BE2C (cell line): ENCODE data around the gene HRH4.

Experiments used
- DNase-seq: peaks from one replicate; pipeline ENCODE4 v3.0.0-alpha.2; 2020
- H3K27me3 ChIP-seq: fragments of 250-450 bp; sonication (Bioruptor Pico); 2 replicates; pipeline ENCODE4 v1.5.1; 2020; ENCODE audit warnings: mild to moderate bottlenecking
- H3K36me3 ChIP-seq: fragments of 250-450 bp; sonication (Bioruptor Pico); 2 replicates; pipeline ENCODE4 v1.5.1; 2020; ENCODE audit warnings: mild to moderate bottlenecking
- H3K4me1 ChIP-seq: fragments of 250-450 bp; sonication (Bioruptor Pico); 2 replicates; pipeline ENCODE4 v1.5.1; 2020
- H3K4me3 ChIP-seq: 2 replicates; pipeline ENCODE4 v1.5.1; 2011; ENCODE audit warnings: low read depth, low read length
- H3K9me3 ChIP-seq: fragments of 250-450 bp; sonication (Bioruptor Pico); 2 replicates; pipeline ENCODE4 v1.5.1; 2020
- CTCF ChIP-seq: IDR thresholded peaks from 2 replicates; pipeline ENCODE4 v1.5.1; 2012; ENCODE audit warnings: mild to moderate bottlenecking, low read depth, low read length

HRH4 gene

GRCh38 chr18:24470805-24471204, 10.4 kb downstream of the HRH4 start:
- Histone ChIP-seq H3K36me3 (no peaks in the 10 kb centered on the region), H3K9me3 (no peaks in the 10 kb centered on the region), H3K27me3 (no peaks in the 10 kb centered on the region), H3K4me1 (no peaks in the 10 kb centered on the region), H3K4me3 (no peak overlapping the region)
- TF ChIP-seq CTCF, result no peak
- no peak for DNase-seq

- H3K27me3 ChIP-seq, result no peaks in the 10 kb centered on the region
- no peak for TF ChIP-seq CTCF
- no peaks in the 10 kb centered on the region for H3K36me3 ChIP-seq
- H3K9me3 ChIP-seq, result no peaks in the 10 kb centered on the region
- DNase-seq, result no peak
- H3K4me3 ChIP-seq, result no peak overlapping the region
- no peaks in the 10 kb centered on the region for H3K4me1 ChIP-seq
Observed at GRCh38 chr18:24472591-24472990, 12.2 kb downstream of the HRH4 start.

- no peak for DNase-seq
- H3K4me1 ChIP-seq, result no peaks in the 10 kb centered on the region
- H3K27me3 ChIP-seq, result no peaks in the 10 kb centered on the region
- no peak for TF ChIP-seq CTCF
- H3K36me3 ChIP-seq, result no peaks in the 10 kb centered on the region
- H3K4me3 ChIP-seq, result no peak overlapping the region
- no peaks in the 10 kb centered on the region for H3K9me3 ChIP-seq
Observed at GRCh38 chr18:24474406-24474805, 14.0 kb downstream of the HRH4 start.

GRCh38 chr18:24475926-24476589, 15.6 kb downstream of the HRH4 start:
- H3K9me3 ChIP-seq, result no peaks in the 10 kb centered on the region
- no peaks in the 10 kb centered on the region for H3K4me1 ChIP-seq
- no peak for TF ChIP-seq CTCF
- no peaks in the 10 kb centered on the region for H3K27me3 ChIP-seq
- no peak for DNase-seq
- H3K4me3 ChIP-seq, result no peak overlapping the region
- H3K36me3 ChIP-seq, result no peaks in the 10 kb centered on the region

GRCh38 chr18:24479371-24479770, 18.9 kb downstream of the HRH4 start:
- no peaks in the 10 kb centered on the region for H3K27me3 ChIP-seq
- no peak for DNase-seq
- no peaks in the 10 kb centered on the region for H3K36me3 ChIP-seq
- no peaks in the 10 kb centered on the region for H3K9me3 ChIP-seq
- H3K4me1 ChIP-seq, result no peaks in the 10 kb centered on the region
- no peak for TF ChIP-seq CTCF
- H3K4me3 ChIP-seq, result no peak overlapping the region

GRCh38 chr18:24482821-24483220, 22.4 kb downstream of the HRH4 start:
- no peaks in the 10 kb centered on the region for H3K27me3 ChIP-seq
- no peak for DNase-seq
- no peak overlapping the region for H3K4me3 ChIP-seq
- no peaks in the 10 kb centered on the region for H3K9me3 ChIP-seq
- no peaks in the 10 kb centered on the region for H3K4me1 ChIP-seq
- H3K36me3 ChIP-seq, result no peaks in the 10 kb centered on the region
- TF ChIP-seq CTCF, result no peak
